ENCODE measurements around the gene DR1.

Gene DR1

DNA sequence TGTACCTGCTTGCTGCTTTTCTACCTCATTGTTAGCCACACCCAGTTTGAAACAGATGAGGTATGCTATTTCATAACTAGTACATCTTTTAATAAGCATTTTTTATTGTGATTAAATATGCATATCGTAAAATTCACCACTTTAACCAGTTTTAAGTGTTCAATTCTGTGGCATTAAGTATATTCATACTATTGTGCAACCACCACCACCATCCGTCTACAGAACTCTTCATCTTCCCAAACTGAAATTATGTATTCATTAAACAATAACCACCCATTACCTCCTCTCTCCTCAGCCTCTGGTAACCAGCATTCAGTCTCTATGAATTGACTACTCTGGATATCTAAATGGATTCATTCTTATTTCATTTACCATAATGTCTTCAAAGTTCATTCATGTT, 20.1 kb downstream of the DR1 start:
- TF ChIP-seq RAD21 (IDR thresholded peaks at IDR 0.05; ENCODE audit: low read depth): no peak

DNA sequence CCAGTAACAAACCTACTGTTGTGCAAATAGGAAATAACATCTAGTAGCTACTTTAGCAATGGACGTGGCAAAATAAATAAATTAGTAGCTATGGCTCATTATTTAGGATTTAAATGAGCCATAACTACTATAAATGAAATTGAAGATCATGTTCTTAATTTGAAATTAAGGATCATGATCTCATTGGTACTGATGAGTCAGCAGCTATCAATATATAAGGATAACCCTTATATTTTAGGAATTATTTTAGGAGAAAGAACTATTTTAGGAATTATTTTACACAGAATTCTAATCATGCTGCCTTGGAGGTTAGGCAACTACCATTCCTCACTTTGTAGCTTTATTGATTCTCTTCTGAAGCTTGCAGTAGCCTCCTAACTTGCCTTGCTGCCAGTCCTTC, 24.0 kb downstream of the DR1 start:
- TF ChIP-seq NFIC (IDR thresholded peaks at IDR 0.05) (no peak), YY1 (IDR thresholded peaks at IDR 0.05; ENCODE audit: low read depth) (no peak), EP300 (IDR thresholded peaks at IDR 0.05; ENCODE audit: borderline replicate concordance) (no peak), CEBPB (IDR thresholded peaks at IDR 0.05) (no peak), TAF1 (IDR thresholded peaks at IDR 0.05; ENCODE audit: low read depth) (no peak), FOXM1 (IDR thresholded peaks at IDR 0.05; ENCODE audit: borderline replicate concordance, low read depth) (no peak), TCF12 (IDR thresholded peaks at IDR 0.05; ENCODE audit: low read depth) (no peak)
- TF ChIP-seq, protein P1, sequence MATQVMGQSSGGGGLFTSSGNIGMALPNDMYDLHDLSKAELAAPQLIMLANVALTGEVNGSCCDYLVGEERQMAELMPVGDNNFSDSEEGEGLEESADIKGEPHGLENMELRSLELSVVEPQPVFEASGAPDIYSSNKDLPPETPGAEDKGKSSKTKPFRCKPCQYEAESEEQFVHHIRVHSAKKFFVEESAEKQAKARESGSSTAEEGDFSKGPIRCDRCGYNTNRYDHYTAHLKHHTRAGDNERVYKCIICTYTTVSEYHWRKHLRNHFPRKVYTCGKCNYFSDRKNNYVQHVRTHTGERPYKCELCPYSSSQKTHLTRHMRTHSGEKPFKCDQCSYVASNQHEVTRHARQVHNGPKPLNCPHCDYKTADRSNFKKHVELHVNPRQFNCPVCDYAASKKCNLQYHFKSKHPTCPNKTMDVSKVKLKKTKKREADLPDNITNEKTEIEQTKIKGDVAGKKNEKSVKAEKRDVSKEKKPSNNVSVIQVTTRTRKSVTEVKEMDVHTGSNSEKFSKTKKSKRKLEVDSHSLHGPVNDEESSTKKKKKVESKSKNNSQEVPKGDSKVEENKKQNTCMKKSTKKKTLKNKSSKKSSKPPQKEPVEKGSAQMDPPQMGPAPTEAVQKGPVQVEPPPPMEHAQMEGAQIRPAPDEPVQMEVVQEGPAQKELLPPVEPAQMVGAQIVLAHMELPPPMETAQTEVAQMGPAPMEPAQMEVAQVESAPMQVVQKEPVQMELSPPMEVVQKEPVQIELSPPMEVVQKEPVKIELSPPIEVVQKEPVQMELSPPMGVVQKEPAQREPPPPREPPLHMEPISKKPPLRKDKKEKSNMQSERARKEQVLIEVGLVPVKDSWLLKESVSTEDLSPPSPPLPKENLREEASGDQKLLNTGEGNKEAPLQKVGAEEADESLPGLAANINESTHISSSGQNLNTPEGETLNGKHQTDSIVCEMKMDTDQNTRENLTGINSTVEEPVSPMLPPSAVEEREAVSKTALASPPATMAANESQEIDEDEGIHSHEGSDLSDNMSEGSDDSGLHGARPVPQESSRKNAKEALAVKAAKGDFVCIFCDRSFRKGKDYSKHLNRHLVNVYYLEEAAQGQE (IDR thresholded peaks at IDR 0.05; ENCODE audit: low read depth): no peak
- TF ChIP-seq, protein P2, sequence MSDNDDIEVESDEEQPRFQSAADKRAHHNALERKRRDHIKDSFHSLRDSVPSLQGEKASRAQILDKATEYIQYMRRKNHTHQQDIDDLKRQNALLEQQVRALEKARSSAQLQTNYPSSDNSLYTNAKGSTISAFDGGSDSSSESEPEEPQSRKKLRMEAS (IDR thresholded peaks at IDR 0.05): no peak
- TF ChIP-seq, protein P3, sequence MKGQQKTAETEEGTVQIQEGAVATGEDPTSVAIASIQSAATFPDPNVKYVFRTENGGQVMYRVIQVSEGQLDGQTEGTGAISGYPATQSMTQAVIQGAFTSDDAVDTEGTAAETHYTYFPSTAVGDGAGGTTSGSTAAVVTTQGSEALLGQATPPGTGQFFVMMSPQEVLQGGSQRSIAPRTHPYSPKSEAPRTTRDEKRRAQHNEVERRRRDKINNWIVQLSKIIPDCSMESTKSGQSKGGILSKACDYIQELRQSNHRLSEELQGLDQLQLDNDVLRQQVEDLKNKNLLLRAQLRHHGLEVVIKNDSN (IDR thresholded peaks at IDR 0.05): no peak

DNA sequence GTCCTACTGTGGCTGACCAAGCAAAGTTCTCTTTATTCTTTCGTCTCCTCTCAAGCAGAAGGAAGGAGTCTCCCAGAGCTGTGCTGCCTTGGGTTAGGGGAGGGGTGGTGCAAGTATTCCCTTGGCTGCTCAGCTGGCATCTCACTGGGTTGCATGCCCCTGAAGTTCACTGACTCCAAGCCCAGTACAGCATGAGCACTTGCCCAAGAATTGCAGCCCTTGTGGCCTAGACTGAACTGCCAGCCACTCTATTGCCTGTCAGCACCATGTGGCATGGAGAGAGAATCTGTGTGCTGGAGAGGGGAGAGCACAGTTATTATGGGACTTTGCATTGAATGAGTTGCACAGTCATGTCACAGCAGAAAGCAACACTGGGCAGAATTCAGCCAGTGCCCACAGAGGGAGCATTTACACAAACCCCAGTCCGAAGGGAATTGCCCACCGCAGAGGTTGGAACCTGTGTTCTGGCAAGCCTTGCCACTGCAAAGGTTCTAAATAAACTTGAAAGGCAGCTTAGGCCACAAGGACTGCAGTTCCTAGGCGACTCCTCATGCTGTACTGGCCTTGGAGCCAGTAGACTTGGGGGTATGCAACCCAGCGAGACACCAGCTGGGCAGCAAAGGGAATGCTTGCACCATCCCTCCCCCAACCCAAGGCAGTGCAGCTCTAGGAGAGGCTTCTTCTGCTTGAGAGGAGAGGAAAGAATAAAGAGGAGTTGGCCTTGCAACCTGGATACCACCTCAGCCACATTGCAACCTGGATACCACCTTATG, 28.8 kb downstream of the DR1 start:
- TF ChIP-seq CREB1 (IDR thresholded peaks at IDR 0.05; ENCODE audit: low read depth) (no peak), TEAD4 (IDR thresholded peaks at IDR 0.05) (no peak), EP300 (IDR thresholded peaks at IDR 0.05; ENCODE audit: borderline replicate concordance) (no peak), EGR1 (IDR thresholded peaks at IDR 0.05) (no peak), NFIC (IDR thresholded peaks at IDR 0.05) (no peak), RAD21 (IDR thresholded peaks at IDR 0.05; ENCODE audit: low read depth) (no peak), YY1 (IDR thresholded peaks at IDR 0.05; ENCODE audit: low read depth) (no peak), FOXM1 (IDR thresholded peaks at IDR 0.05; ENCODE audit: borderline replicate concordance, low read depth) (no peak), CEBPB (IDR thresholded peaks at IDR 0.05) (no peak), TAF1 (IDR thresholded peaks at IDR 0.05; ENCODE audit: low read depth) (no peak), ZBTB7A (IDR thresholded peaks at IDR 0.05; ENCODE audit: low read depth) (no peak)
- TF ChIP-seq, protein P2 (IDR thresholded peaks at IDR 0.05): no peak
- TF ChIP-seq, protein P1 (IDR thresholded peaks at IDR 0.05; ENCODE audit: low read depth): no peak
- TF ChIP-seq, protein P3 (IDR thresholded peaks at IDR 0.05): no peak

DNA sequence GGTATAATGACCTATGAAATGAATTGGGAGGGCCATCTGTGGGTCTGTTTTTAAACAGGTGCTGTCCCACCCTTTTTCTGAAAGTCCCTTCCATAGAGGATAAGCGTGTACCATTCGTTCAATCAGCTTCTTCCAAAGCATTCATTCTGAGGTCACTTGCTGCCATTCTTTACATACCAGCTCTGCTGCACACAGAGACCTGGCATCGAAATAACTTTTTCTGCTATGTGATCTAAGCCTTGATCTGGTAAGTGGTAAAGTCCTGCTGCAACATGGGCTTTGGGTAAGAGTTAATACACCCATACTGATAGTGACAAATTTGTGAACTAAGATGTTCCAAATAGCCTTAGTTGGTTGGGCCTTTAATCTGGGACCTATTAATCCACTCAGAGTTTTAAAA, 38.9 kb downstream of the DR1 start:
- TF ChIP-seq YY1 (IDR thresholded peaks at IDR 0.05; ENCODE audit: low read depth) (no peak), CREB1 (IDR thresholded peaks at IDR 0.05; ENCODE audit: low read depth) (no peak), TCF12 (IDR thresholded peaks at IDR 0.05; ENCODE audit: low read depth) (no peak), ZBTB7A (IDR thresholded peaks at IDR 0.05; ENCODE audit: low read depth) (no peak), EP300 (IDR thresholded peaks at IDR 0.05; ENCODE audit: borderline replicate concordance) (no peak), RAD21 (IDR thresholded peaks at IDR 0.05; ENCODE audit: low read depth) (no peak), NFIC (IDR thresholded peaks at IDR 0.05) (no peak)
- TF ChIP-seq, protein P3 (IDR thresholded peaks at IDR 0.05): no peak
- TF ChIP-seq, protein P1 (IDR thresholded peaks at IDR 0.05; ENCODE audit: low read depth): no peak
- TF ChIP-seq, protein P2 (IDR thresholded peaks at IDR 0.05): no peak

All from Ishikawa (cell line).